Retina (tissue), 1 donor: ENCODE results near the gene DCDC2.
A peak's percentile ranks its signal among the peaks of the same experiment; 100 is the strongest.
"Not testable (repeated sequence)": the region's sequence is repeated elsewhere in the genome, so short reads cannot be mapped to it uniquely, and the experiment has no call there.

ENCODE experiments used
- DNase-seq: peaks from one replicate; pipeline ENCODE4 v3.0.0-alpha.2; 2016

DCDC2 gene

DNA sequence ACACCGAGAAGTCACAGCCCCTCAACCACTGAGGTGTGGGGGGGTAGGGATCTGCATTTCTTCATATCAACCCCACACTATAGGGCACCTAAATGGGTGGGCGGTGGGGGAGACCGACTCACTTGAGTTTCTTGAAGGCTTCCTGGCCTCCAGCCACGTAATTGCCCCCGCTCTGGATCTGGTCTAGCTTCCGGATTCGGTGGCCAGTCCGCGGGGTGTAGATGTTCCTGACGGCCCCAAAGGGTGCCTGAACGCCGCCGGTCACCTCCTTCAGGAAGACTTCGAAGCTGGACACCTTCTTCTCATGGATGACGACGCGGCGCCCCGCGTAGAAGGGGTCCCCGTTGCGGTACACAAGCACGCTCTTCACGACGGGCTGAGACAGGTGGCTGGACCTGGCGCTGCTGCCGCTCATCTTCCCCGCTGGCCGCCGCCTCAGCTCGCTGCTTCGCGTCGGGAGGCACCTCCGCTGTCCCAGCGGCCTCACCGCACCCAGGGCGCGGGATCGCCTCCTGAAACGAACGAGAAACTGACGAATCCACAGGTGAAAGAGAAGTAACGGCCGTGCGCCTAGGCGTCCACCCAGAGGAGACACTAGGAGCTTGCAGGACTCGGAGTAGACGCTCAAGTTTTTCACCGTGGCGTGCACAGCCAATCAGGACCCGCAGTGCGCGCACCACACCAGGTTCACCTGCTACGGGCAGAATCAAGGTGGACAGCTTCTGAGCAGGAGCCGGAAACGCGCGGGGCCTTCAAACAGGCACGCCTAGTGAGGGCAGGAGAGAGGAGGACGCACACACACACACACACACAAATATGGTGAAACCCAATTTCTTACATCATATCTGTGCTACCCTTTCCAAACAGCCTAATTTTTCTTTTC, at the start of gene DCDC2:
DCDC2 (minus strand) TSS at position 724 of the 883 bp plus-strand sequence; CDS start at position 415, 309 bp downstream.
- peak; percentile 74 for DNase-seq

DNA sequence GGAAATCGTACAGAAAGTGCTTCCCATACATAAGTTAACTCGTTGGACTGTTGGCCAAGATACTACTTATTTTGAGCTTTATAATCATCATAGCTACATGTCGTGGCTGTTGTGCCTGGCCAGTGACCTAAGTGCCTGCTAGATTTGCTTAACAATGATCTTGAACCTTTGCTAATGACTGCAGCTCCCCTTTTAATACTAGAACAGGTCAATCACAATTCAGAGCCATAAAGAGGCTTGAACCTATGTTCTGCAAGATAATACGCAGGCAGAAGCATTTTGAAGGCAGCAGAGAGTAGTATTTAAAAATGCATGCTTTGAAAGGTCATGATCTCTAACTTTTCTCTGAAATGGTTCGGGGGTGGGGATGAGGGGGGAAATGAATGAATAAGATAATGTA, 47.4 kb upstream of the DCDC2 start:
- no peak for DNase-seq

DNA sequence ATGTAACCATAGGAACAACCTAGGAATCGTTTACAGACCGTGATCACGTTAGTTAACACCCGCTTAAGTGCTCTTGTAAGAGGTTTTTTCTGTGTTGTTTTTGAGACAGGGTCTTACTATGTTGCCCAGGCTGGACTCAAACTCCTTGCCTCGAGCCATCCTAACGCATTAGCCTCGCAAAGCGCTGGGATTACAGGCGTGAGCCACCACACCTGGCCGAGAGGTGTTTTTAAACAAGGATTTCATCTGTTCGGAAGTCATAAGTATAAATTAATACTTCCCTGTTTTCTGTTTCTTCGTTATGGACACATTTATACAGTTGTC, 45.6 kb upstream of the DCDC2 start:
- DNase-seq, result no peak

DNA sequence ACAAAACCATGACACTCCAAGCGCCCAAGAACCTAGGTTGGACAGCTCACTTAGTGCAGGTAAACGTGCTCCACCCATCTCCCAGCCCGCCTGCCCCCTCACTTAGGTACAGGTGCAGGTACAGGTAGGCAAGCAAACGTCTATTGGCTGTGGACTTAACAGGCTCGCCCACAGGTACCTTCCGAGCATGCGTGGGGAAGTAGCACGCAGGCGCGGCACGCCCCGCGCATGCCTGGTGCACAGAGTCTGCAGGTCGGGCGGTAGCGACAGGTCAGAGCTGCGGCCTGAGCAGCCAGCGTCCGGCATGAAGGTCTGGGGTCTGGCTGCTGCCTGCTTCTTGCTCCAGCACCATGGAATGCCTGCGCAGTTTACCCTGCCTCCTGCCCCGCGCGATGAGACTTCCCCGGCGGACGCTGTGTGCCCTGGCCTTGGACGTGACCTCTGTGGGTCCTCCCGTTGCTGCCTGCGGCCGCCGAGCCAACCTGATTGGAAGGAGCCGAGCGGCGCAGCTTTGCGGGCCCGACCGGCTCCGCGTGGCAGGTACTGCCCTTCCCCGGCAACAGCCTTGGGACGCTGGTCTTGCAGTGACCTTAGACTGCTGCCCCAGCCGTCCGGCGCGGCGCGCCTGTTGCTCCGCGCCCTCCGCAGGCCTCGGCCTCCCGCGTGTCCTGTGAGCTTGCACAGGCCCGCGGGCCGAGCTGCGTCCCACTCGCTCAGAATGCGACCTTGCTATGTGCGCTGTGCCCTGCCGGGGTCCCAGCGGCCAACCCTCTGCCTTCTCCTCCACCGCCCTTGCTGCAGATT, 45.0 kb upstream of the DCDC2 start, which contains the start of gene MRS2:
MRS2 (plus strand) TSS at position 240 of the 804 bp plus-strand sequence; CDS start at position 351, 111 bp downstream.
- DNase-seq, result peak; percentile 93

DNA sequence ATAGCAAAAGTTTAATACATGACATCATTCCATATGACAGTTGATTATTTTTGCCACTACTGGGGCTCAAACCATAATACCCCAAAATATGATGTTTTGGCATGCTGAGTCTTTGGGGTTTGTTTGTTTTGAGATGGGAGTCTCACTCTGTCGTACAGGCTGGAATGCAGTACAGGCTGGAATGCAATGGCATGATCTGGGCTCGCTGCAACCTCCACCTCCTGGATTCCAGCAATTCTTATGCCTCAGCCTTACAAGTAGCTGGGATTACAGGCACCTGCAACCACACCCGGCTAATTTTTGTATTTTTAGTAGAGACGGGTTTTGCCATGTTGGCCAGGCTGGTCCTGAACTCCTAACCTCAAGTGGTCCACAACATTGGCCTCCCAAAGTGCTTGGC, 43.6 kb upstream of the DCDC2 start:
- no peak for DNase-seq

DNA sequence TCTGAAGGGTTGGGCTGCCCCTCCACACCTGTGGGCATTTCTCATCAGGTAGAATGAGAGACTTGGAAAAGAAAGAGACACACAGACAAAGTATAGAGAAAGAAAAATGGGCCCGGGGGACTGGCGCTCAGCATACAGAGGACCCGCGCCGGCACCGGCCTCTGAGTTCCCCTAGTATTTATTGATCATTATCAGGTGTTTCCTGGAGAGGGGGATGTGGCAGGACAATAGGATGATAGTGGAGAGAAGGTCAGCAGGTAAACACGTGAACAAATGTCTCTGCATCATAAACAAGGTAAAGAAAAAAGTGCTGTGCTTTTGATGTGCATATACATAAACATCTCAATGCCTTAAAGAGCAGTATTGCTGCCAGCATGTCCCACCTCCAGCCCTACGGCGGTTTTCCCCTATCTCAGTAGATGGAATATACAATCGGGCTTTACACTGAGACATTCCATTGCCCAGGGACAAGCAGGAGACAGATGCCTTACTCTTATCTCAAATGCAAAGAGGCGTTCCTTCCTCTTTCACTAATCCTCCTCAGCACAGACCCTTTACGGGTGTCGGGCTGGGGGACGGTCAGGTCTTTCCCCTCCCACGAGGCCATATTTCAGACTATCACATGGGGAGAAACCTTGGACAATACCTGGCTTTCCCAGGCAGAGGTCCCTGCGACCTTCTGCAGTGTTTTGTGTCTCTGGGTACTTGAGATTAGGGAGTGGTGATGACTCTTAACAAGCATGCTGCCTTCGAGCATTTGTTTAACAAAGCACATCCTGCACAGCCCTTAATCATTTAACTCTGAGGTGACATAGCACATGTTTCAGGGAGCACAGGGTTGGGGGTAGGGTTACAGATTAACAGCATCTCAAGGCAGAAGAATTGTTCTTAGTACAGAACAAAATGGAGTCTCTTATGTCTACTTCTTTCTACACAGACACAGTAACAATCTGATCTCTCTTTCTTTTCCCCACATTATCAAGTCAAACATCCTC, 42.5 kb upstream of the DCDC2 start:
- not testable (repeated sequence) for DNase-seq

DNA sequence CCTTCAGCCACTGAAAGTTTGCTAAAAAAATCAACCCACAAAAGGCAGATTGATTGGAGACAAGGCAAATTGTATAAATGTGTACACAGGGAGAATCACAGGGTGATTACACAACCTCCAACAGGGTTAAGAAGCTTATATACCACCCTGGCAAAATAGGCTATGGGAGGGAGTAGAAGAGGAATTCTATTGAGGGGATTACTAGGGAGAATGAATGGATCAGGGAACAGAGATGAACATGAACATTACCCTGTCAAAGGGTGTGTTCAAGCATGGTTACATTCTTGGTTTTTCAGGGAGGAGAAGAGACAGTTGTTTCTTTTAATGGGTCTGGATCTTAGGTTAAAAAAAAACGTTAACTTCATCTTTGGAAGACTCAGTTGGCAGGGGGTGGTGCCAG, 39.8 kb upstream of the DCDC2 start:
- DNase-seq, result no peak

DNA sequence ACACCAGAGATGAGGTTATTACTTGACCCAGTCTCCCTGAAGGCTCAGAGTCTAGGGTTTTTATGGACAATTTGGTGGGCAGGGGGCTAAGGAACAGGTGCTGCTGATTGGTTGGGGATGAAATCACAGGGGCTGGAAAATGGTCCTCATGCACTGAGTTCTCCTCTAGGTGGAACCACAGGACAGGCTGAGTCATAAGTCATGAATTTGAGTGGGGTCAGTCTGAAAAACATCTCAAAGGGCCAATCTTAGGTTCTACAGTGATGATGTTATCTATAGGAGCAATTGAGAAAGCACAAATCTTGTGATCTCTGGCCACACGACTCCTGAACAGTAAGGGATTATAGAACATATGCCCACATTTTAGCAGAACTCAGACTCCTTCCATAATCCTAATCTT, 39.0 kb upstream of the DCDC2 start:
- DNase-seq, result no peak

DNA sequence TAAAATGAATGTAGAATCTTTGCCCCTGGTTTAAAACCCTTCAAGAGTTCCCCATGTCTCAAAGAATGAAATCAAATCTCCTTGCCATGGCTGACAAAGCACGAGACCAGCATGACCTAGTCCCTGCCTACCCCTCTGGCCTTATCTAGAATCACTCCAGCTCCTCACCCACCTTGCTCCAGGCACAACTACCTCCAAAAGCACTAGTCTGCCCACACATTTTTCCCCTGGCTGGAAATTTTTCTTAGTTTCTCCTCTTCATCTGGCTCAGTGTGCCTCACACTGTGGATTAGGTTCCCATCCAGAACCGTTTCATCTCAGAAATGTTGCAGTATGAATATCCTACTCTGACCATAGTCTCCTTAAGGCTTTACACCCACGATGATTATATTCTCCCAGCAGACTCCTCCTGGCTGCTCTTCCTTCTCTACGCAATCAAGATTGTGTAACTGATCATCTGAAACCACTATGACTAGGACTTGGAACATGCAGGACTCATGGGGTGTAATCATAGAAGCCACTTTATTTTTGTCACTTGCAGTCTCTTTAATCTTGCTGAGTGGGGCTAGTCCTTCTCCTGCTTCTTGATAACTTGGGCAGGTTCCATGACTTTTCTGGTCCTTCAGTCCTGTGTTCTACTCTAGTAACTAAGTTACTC, 37.0 kb upstream of the DCDC2 start:
- DNase-seq, result no peak

DNA sequence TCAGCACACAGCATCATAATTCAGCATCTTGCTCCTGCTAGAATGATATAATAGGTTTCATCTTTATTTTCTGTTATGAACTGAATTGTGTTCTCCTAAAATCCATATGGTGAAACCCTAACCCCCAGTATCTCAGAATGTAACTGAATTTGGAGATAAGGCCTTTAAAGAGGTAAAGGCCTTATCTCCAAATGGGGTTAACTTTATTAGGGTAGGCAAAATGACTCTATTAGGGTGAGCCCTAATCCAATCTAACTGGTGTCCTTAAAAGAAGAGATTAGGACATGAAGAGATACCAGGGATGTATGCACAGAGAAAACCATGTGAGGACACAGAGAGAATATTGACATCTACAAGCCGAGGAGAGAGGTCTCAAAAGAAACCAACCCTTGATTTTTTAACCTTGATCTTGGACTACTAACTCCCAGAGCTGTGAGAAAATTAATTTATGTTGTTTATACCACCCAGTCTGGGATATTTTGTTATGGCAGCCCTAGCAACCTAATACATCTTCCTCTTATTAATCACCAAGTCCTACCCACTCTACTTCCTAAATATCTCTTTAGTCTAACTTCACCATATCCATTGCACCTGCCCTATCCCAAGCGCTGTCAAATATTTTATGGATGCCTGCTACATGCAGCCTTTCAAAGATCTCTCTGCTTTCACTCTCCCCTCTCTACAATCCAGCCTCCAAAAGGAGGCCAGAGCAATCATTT, 36.4 kb upstream of the DCDC2 start:
- DNase-seq, result no peak

DNA sequence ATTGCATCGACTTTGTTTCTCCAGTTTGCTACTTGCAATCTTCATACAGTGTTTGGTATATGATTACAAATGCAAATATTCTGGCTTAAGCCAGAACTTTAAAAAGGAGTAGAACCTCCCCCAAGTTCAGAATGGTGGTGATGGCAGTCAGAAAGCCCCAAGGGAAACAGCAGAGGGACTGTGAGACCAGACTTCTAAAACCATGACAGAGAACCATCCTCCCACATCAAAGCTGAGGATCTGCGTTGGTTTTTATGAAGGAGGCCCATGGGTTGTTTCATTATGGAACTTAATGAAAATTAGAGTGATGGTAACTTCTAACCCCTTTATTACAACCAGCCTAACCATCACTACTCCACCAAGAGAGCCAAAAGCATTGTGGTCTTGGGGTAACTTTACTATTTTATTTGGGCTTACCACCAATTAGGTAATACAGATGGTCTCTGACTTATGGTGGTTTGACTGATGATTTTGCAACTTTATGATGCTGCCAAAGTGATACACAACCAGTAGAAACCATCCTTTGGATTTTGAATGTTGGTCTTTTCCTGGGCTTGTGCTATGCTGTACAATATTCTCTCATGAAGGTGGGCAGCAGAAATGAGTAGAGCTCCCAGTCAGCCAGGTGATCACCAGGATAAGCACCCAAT, 34.0 kb upstream of the DCDC2 start:
- no peak for DNase-seq

DNA sequence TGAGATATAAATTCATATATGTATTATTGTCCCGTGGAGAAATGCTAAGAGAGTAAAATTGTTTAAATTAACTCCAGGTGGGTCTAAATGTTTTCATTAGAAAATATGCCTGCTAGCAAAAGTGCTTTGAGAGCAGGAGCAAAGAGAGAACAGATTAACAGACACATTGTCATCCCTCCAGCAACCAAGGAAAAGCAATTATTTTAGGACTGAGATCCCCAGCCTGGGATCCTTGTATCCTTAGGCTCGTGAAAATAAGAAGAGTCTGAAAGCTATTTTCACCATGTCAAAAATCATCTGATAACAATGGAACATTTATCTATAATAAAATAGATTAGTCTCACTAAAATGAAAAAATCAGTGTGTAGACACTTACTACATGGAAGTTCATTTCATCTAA, 33.3 kb upstream of the DCDC2 start:
- DNase-seq, result no peak

DNA sequence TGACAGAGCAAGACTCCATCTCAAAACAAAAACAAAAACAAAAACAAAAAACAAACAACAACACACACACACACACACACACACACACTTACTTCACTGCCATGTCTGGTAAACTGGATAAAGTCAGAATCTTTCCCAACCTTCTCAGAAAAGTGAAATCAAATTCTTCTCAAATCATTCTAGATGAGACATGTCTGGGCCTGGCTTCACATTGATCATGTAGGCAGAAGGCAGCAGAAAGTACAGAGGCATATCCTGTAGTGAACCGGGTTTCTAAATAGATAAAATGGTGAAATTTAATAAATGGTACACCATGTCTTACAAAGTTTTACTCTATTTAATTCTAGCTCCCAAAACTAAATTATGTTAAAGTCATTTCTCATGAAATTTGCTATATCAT, 30.0 kb upstream of the DCDC2 start:
- no peak for DNase-seq

DNA sequence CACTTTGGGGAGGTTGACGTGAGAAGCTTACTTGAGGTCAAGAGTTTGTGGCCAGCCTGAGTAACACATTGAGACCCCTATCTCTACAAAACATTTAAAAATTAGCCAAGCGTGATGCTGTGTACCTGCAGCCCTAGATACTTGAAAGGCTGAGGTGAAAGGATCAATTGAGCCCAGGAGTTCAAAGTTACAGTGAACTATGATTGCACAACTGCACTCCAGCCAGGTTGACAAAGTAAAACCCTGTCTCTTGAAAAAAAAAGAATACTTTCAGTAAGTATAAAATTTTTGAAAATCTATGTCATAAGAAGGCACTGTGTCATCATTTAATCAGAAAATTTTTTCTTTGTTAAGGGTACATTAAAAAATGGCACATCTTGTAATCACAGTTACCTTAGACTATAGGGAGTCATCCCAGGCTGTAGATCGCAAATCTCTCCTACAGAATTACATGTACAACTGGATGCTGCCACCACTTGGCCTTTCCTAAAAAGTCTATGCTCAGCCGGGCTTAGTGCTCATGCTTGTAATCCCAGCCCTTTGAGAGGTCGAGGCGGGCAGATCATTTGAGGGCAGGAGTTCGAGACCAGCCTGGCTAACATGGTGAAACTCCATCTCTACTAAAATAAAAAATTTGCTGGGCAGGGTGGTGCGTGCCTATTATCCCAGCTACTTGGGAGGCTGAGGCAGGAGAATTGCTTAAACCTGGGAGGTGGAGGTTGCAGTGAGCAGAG, 27.8 kb upstream of the DCDC2 start:
- no peak for DNase-seq

DNA sequence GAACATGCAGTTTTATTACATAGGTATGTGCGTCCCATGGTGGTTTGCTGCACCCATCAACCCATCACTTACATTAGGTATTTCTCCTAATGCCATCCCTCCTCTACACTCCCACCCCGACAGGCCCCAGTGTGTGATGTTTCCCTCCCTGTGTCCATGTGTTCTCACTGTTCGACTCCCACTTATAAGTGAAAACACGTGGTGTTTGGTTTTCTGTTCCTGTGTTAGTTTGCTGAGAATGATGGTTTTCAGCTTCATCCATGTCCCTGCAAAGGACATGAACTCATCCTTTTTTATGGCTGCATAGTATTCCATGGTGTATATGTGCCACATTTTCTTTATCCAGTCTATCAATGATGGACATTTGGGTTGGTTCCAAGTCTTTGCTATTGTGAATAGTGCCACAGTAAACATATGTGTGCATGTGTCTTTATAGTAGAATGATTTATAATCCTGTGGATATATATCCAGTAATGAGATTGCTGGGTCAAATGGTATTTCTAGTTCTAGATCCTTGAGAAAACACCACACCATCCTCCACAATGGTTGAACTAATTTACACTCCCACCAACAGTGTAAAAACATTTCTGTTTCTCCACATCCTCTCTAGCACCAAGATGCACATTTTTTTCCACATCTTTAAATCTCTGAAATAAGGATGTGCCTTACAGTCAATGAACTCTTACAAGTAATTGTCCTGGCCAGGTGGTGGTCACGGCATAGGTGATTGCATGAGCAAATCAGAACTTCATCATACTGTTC, 26.7 kb upstream of the DCDC2 start:
- not testable (repeated sequence) for DNase-seq

DNA sequence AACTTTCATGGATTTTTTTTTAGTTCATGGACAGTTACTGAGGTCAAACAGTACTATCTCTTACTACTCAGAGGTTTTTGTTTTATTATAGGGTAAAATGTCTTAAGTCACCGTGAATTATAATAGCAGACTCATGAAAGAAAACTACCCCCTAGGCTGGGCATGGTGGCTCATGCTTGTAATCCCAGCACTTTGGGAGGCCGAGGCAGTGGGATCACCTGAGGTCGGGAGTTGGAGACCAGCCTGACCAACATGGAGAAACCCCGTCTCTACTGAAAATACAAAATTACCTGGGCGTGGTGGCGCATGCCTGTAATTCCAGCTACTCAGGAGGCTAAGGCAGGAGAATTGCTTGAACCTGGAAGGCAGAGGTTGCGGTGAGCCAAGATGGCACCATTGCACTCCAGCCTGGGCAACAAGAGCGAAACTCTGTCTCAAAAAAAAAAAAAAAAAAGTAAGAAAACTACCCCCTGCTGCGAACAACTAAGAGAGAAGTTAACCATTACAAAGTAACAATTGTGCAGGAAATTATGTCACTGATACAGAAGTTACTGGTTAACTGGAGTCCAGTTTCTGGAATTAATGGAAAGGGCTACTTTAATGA, 25.1 kb upstream of the DCDC2 start:
- DNase-seq, result not testable (repeated sequence)

DNA sequence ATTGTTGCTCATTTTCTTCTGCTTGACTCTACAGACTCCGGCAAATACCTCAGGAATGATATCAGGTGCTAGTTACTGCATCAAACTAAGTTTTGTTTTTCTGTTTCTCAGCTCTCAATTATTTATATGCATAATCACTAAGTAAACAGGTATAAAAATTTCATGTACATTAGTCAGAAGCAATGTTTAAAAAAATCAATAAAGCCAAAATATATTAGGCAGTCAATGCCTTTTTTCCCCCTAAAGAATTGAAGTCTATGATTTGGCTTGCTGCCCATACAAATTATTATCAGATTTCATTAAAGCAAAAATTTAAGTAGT, 24.3 kb upstream of the DCDC2 start:
- DNase-seq, result no peak

DNA sequence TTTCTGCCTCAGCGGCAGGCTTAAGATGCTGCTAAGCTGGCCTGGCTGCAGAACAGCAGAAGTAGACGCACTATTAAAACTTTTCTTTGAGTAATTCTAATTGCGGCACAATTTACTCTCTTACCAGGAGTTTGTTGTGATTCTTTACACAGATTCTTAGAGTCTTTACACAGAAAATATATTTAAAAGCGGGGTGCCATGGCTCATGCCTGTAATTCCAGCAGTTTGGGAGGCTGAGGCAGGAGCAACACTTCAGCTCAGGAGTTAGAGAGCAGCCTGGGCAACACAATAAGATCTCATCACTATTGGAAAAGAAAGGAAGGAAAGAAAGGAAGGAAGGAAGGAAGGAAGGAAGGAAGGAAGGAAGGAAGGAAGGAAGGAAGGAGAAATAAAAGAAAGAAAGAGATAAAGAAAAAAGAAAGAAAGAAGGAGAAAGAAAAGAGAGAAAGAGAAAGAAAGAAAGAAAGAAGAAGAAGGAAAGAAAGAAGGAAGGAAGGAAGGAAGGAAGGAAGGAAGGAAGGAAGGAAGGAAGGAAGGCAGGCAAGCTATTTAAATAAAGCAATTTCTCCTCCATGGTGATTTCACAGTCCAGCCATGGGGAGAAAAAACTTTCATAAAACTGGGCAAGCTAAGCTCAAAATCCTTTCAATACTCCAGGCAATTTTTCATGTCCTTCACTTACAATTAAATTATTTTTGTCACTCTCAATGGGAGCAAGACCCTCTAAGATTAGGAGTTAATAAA, 23.8 kb upstream of the DCDC2 start:
- DNase-seq, result no peak
